Activated naive CD8-positive, alpha-beta T cell (primary cell): ENCODE measurements around the gene GALC.
"Not testable (repeated sequence)": the region's sequence is repeated elsewhere in the genome, so short reads cannot be mapped to it uniquely, and the experiment has no call there.

ENCODE experiments used
- H3K27ac Mint-ChIP-seq: one replicate; pipeline ENCODE4 v1.8.0; 2021; ENCODE audit warnings: mixed read lengths
- H3K27me3 Mint-ChIP-seq: one replicate; pipeline ENCODE4 v1.8.0; 2021; ENCODE audit warnings: mixed read lengths
- H3K36me3 Mint-ChIP-seq: one replicate; pipeline ENCODE4 v1.8.0; 2021; ENCODE audit warnings: mixed read lengths
- H3K4me1 Mint-ChIP-seq: one replicate; pipeline ENCODE4 v1.8.0; 2021; ENCODE audit warnings: low read depth, mixed read lengths
- H3K4me3 Mint-ChIP-seq: one replicate; pipeline ENCODE4 v1.8.0; 2021; ENCODE audit warnings: mild to moderate bottlenecking, mixed read lengths
- H3K9me3 Mint-ChIP-seq: one replicate; pipeline ENCODE4 v1.8.0; 2021; ENCODE audit warnings: low read depth, mixed read lengths

The GALC gene

DNA sequence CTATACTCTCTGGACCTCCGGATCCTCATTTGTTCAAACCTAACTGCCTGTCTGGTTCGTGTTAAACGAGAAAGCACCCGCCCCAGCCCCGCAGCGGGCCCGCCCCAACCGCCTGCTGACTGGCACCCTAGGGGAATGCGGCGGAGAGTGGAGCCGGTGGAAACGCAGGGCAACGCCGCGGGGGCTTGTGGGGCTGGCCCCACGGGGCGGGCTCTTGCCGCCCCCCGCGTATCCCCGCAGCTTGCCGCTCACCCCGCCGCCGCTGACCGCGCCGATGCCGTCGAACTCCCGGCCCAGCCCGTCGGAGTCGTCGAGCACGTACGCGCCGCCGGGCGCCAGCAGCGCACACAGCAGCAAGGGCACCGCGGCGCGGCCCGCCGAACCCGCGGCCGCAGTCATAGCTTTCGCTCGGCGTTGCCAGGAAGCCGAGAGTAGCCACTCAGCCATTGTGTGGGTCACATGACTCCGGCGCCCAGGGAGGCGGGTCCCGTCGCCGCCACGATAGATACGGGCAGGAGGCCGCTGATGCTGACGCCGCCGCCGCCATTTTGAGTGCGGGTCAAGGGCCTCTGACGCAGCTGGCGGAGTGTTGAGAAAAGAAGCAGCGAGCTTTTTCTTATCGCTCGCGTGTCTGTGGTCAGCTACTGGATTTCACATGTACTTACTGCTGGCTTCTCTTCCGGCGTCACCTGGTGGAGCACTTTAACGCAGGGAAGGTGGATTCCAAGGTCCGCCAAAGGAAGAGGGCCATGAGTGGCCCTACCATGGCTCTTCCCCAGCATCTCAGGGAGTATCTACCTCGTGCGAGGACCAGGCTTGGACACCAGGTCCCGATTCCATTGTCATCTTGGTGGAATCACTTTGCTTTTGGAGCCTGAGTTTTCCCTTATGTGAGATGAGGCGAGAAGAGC is at the start of gene GALC:
Gene GALC (minus strand): TSS at position 465 of the 911 bp plus-strand sequence. CDS start 18 bp downstream, at position 447.
- Mint-ChIP-seq H3K4me1 (peaks cover 61% of the 10 kb centered on the region), H3K27me3 (no peaks in the 10 kb centered on the region), H3K9me3 (no peaks in the 10 kb centered on the region), H3K4me3 (peak within 1 kb of the TSS; percentile 88), H3K36me3 (peaks cover 2% of the 10 kb centered on the region), H3K27ac (peak within 1 kb of the TSS; percentile 98)

DNA sequence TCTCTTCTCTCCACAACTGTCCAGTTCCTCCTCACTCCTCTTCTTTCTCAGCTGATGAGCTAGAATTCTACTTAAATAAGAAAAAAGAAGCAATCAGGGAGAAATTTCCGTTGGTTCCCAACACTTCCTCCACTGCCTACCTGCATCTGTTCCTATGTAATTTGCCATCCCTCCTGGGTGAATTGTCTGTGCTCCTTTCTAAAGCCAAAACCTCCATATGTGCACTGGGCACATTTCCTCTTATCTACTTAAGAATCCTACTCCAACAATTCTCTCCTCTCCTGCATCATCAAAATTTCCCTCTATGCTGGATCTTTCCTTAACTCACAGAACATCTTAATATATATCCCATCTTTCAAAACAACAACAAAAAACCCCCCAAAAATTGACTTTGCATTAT is 47.2 kb upstream of the GALC start:
- Mint-ChIP-seq H3K4me1 (peaks cover 2% of the 10 kb centered on the region), H3K36me3 (peaks cover 2% of the 10 kb centered on the region), H3K4me3 (no peak overlapping the region), H3K27ac (no peak overlapping the region), H3K9me3 (no peaks in the 10 kb centered on the region), H3K27me3 (no peaks in the 10 kb centered on the region)

DNA sequence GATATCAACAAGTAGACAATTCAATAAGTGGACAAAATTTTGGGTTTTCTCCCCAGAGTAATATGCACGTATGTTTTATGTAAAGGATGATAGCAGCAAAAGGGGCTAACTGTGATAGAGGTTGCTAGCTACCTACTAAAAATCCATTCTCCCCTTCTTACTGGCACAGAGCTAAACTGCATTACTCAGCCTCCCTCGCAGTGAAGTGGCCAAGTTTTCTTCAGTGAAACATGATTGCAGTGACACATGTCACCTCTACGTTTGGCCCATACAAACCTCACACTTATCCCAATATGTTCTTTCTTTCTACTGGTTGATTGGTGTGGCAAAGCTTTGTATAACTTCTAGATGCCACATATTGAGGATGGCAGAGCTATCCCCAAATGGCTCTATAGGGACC is 46.2 kb upstream of the GALC start:
- no peaks in the 10 kb centered on the region for H3K4me1 Mint-ChIP-seq
- H3K27ac Mint-ChIP-seq, result no peak overlapping the region
- H3K4me3 Mint-ChIP-seq, result no peak overlapping the region
- no peaks in the 10 kb centered on the region for H3K9me3 Mint-ChIP-seq
- H3K27me3 Mint-ChIP-seq, result no peaks in the 10 kb centered on the region
- no peaks in the 10 kb centered on the region for H3K36me3 Mint-ChIP-seq

DNA sequence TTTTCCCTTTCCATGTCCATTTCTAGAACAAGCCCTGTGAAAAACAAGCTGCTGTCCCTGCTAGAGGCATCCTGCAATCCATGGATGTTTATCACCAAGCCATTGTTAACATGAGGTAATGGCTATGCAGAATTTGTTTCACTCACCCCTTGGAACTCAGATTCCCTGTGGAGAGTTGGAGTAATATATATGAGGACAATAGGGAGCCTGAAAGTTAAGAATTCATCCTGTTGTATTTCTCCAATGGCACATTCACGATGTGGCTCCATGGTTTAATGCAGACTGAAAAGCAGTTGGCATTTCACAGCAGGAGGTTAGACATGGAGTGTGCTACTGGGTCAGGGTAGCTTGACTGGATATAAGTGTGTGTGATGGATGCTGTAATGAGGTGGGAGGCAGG is 44.3 kb upstream of the GALC start:
- no peaks in the 10 kb centered on the region for H3K9me3 Mint-ChIP-seq
- no peak overlapping the region for H3K27ac Mint-ChIP-seq
- no peak overlapping the region for H3K4me3 Mint-ChIP-seq
- no peaks in the 10 kb centered on the region for H3K4me1 Mint-ChIP-seq
- H3K36me3 Mint-ChIP-seq, result peaks cover 3% of the 10 kb centered on the region
- H3K27me3 Mint-ChIP-seq, result no peaks in the 10 kb centered on the region

DNA sequence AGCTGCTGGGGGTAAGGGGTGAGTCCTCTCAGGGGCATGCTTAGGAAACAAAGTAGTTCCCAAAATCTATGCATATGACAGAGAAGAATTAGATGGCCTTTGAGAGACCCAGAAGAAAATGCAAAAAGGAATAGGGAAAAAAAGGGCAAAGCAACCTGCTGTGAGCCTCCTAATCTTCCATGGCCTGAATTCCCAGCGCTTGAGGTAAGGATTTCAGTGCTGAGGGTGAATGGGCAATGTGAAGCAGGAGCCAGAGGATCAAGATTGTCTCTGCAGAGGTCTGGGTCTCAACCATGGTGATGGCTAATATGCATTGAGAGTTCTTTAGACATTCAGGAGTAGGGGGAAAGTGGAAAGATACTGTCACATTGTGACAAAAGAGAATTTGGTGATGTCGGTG is 43.4 kb upstream of the GALC start:
- Mint-ChIP-seq H3K4me3 (no peak overlapping the region), H3K27me3 (no peaks in the 10 kb centered on the region), H3K9me3 (no peaks in the 10 kb centered on the region), H3K36me3 (peaks cover 3% of the 10 kb centered on the region), H3K4me1 (peaks cover 3% of the 10 kb centered on the region), H3K27ac (no peak overlapping the region)

DNA sequence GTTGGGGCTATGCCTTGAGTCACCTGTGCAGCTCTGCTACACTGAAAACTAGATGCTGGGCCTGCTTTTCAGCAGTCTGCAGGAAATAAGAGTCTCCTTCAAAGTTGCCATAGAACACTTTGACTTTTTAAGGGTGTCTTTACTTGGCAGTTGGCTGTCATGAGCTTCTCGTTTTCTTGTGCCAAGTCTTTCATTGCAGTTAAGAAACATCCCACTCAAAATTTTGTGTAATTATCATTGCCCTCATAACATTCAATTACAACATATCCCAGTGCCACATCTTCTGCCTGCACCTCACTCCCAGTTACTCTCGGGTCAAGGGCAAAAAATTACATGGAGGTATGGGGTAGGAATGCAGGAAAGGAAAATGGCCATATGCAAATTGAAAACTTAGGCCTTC is 41.1 kb upstream of the GALC start:
- Mint-ChIP-seq H3K36me3 (peaks cover 3% of the 10 kb centered on the region), H3K9me3 (no peaks in the 10 kb centered on the region), H3K4me3 (no peak overlapping the region), H3K27me3 (no peaks in the 10 kb centered on the region), H3K27ac (no peak overlapping the region), H3K4me1 (peaks cover 26% of the 10 kb centered on the region)

DNA sequence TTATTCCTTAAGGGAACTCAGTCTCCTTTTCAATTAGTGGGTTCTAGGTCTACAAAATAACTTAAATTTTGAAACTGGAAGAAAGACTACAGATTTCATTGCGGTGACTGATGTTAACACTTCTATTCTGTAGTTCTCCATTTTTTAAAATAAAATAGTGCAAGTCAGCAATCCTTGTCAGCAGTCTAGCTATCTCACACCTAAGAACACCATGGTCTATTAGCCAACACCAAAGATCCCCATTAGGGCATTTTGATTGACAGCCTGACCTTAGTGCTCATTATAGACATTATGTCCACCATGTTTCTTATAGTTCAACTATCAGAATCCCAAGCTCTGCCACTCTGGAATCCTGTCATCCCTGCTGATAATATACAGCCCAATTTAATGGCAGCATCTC is 39.4 kb upstream of the GALC start:
- H3K4me1 Mint-ChIP-seq, result peaks cover 42% of the 10 kb centered on the region
- H3K9me3 Mint-ChIP-seq, result no peaks in the 10 kb centered on the region
- H3K27me3 Mint-ChIP-seq, result no peaks in the 10 kb centered on the region
- H3K36me3 Mint-ChIP-seq, result peaks cover 3% of the 10 kb centered on the region
- no peak overlapping the region for H3K4me3 Mint-ChIP-seq
- no peak overlapping the region for H3K27ac Mint-ChIP-seq

DNA sequence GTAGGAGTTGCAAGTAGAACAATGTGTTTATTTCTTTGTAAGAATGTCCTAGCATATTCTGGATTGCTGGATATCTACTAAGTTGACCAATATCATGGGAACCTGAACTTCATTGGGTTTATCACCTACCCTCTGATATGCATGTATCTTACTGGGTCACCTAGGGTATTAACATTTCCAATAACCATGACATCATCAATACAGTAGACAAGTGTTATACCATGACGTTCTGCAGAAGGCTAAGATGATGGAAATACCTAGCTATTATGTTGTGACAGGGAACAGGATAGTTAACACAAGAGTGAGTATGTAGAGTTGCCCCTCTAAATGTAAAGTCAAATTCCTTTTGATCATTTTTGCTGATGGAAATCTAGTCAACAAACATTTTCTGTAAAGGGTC is 37.9 kb upstream of the GALC start:
- Mint-ChIP-seq H3K36me3 (peaks cover 3% of the 10 kb centered on the region), H3K4me1 (peaks cover 57% of the 10 kb centered on the region), H3K4me3 (no peak overlapping the region), H3K9me3 (no peaks in the 10 kb centered on the region), H3K27ac (no peak overlapping the region), H3K27me3 (no peaks in the 10 kb centered on the region)

DNA sequence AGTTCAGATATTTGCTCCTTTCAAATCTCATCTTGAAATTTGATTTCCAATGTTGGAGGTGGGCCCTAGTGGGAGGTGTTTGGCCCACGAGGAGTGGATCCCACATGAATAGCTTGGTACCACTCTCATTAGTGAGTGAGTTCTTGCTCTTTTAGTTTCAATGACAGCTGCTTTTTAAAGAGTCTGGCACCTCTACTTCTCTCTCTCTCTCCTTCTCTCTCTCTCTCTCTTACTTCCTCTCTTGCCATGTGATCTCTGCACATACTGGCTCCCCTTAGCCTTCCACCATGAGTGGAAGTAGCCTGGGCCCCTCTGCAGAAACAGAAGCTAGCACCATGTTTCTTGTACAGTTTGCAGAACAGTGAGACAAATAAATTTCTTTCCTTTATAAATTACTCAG is 37.1 kb upstream of the GALC start:
- Mint-ChIP-seq H3K27ac (no peak overlapping the region), H3K9me3 (no peaks in the 10 kb centered on the region), H3K27me3 (no peaks in the 10 kb centered on the region), H3K4me3 (no peak overlapping the region), H3K36me3 (peaks cover 3% of the 10 kb centered on the region), H3K4me1 (peaks cover 65% of the 10 kb centered on the region)

DNA sequence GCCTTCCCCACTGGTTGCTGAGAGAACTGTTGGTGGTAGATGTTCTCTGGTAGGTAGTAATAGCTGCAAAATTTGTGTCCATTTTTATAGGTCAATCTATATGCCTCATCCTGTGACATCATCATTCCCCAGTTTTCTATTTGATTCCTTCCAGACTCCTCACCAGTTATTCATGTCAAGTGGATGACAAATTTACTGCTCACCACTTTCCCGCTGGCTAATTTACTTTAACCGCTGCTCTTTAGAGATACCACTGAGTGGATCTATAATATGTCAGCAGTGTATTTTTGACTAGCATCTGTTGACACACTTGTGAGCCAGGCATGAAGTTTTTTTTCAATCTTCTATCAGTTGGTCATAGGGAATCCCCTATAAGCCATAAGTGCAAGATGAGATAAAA is 36.5 kb upstream of the GALC start:
- Mint-ChIP-seq H3K27ac (peak overlapping the region; percentile 59), H3K36me3 (peaks cover 3% of the 10 kb centered on the region), H3K4me3 (no peak overlapping the region), H3K9me3 (no peaks in the 10 kb centered on the region), H3K27me3 (no peaks in the 10 kb centered on the region), H3K4me1 (peaks cover 71% of the 10 kb centered on the region)

DNA sequence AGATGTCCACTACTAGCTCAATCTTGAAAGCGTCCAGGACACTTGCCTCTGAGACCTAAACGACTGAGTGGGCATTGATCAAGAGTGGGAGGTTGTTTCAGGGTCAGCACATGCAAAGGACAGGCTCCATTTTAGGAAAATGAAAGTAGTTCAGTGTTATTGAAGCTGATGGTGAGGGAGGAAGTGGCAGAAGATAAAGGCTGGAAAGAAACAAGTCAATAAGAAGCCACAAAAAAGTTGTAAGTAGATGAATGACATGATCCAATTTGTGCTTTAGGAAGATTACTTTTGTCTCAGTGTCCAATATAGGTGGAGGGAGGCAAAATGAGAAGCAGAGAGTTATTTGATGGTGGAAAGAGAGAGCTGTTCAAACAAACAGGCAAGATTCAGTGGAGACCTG is 33.9 kb upstream of the GALC start:
- Mint-ChIP-seq H3K36me3 (no peaks in the 10 kb centered on the region), H3K9me3 (peaks cover 5% of the 10 kb centered on the region), H3K4me3 (peak overlapping the region; percentile 70), H3K4me1 (peaks cover 87% of the 10 kb centered on the region), H3K27me3 (no peaks in the 10 kb centered on the region), H3K27ac (peak overlapping the region; percentile 87)

DNA sequence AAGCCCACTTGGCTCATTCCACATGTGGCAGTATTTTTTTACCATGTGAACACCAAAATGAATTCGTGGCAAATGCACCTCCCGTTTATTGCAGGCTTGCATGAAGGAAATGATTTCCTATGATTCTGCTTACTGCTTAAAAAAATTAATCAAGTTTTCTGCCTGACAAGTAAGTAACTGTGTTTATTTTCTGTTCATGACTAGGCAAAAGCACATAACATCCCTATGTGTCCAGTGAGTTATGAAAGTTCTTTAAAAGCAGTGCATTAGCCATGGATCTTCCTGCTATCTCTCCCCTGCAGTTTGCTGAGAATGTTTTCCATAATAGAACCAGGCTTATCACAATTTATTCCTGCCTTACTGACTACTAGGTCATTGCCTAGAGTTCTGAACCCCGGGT is 32.3 kb upstream of the GALC start:
- H3K27ac Mint-ChIP-seq, result peak overlapping the region; percentile 77
- peaks cover 80% of the 10 kb centered on the region for H3K4me1 Mint-ChIP-seq
- no peaks in the 10 kb centered on the region for H3K27me3 Mint-ChIP-seq
- H3K4me3 Mint-ChIP-seq, result no peak overlapping the region
- H3K36me3 Mint-ChIP-seq, result peaks cover 3% of the 10 kb centered on the region
- H3K9me3 Mint-ChIP-seq, result peaks cover 8% of the 10 kb centered on the region

DNA sequence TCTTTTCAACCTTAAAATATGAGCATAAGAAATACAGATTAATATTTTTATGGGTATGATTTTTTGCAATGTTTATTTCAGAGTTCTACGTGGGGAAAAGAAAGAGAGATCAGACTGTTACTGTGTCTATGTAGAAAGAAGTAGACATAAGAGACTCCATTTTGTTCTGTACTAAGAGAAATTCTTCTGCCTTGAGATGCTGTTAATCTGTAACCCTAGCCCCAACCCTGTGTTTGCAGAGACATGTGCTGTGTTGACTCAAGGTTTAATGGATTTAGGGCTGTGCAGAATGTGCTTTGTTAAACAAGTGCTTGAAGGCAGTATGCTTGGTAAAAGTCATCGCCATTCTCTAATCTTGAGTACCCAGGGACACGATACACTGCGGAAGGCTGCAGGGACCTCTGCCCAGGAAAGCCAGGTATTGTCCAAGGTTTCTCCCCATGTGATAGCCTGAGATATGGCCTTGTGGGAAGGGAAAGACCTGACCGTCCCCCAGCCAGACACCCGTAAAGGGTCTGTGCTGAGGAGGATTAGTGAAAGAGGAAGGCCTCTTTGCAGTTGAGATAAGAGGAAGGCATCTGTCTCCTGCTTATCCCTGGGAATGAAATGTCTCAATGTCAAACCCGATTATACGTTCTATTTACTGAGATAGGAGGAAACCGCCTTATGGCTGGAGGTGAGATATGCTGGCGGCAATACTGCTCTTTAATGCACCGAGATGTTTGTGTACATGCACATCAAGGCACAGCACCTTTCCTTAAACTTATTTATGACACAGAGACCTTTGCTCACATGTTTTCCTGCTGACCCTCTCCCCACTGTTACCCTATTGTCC is 31.5 kb upstream of the GALC start:
- not testable (repeated sequence) for H3K27me3 Mint-ChIP-seq, H3K36me3 Mint-ChIP-seq, H3K9me3 Mint-ChIP-seq, H3K4me3 Mint-ChIP-seq
- Mint-ChIP-seq H3K4me1 (peaks cover 79% of the 10 kb centered on the region), H3K27ac (peak overlapping the region; percentile 89)

DNA sequence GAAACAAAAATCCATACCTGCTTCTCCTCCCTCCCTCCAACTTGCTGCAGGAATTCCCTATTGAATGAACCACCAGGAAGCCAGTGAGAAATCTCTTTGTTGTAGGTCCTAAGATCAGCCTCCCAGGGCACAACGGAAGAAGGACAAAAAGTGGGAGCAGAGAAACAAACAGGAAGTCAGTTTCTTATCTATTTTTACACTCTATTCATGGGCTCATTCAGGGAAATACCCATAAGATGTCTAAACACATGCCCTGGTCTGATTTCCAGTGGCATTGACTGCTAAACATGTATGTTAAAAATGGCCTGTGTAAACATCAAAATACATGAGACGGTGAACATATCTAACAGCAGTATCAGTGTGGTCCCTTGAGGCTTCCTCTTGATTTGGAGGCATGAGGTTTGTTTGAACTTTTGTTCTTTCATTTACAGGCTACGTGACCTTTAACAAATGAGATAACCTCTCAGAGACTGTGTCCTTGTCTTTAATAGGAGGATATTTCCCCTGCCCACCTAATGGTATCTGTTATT is 30.7 kb upstream of the GALC start:
- Mint-ChIP-seq H3K27ac (peak overlapping the region; percentile 89), H3K4me1 (peaks cover 77% of the 10 kb centered on the region), H3K27me3 (no peaks in the 10 kb centered on the region), H3K9me3 (peaks cover 8% of the 10 kb centered on the region), H3K36me3 (peaks cover 3% of the 10 kb centered on the region), H3K4me3 (peak overlapping the region; percentile 8)

DNA sequence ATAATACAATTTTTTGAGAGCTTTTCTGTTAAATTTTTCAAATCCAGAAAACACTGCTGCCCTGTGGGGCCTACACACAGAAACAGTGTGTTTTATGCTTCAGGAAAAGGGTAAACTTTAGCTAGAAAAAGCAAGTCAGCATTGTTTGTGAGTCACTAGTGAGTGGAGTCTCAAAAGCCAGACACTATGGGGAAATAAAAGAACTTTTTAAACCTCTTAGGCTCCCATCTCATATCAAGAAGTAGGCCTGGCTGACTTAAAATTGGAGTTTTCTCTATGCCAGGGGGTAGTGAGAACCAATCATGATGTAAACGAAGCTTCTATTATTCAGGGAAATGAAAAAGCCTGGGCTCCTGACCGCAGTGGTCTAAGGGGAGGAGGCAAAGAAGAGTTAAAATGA is 24.6 kb upstream of the GALC start:
- Mint-ChIP-seq H3K36me3 (peaks cover 19% of the 10 kb centered on the region), H3K27me3 (no peaks in the 10 kb centered on the region), H3K9me3 (peaks cover 8% of the 10 kb centered on the region), H3K4me1 (peaks cover 55% of the 10 kb centered on the region), H3K4me3 (no peak overlapping the region), H3K27ac (peak overlapping the region; percentile 43)
